CD4-positive, alpha-beta T cell treated with Interleukin-4 for 4 hours (primary cell): ENCODE results near the gene RPL31.
"Not testable (repeated sequence)": the region's sequence is repeated elsewhere in the genome, so short reads cannot be mapped to it uniquely, and the experiment has no call there.

Experiments
- DNase-seq: peaks from one replicate; pipeline ENCODE4 v3.0.0-alpha.2; 2020

Gene RPL31

DNA sequence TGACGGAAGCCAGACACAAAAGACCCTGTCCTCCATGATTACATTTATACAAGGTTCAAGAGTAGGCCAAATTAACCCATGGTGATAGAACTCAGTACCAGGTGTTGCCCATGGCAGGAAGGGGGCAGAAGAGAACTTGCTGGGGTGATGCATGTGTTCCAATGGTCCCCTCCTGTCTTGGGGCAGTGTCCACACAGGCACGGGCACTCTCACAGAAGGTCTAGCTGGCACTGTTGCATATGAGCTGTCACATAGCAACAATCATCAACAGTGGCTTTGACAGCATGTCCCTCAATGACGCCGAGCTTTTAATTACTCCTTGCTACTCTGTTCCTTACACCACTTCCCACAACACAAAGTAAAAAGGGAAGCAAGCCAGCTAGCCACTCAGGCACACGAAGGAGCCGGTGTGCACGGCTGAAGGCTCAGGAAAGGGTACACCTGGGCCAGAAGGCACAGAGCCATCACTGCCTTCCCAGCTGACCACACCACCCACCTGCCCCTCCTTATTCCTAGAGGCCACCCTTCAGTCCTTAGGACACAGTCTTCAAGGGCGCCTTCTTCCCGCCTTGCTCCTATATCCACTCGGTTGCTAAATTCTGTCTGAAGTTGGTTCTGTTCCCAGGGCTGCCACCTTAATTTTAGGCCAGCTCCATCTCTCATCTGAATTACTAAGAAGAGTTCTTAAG lies 28.9 kb downstream of the RPL31 start:
- no peak for DNase-seq

GRCh38 chr2:101032084-101032776 lies 30.1 kb downstream of the RPL31 start:
- no peak for DNase-seq

GRCh38 chr2:101036562-101036961 lies 34.5 kb downstream of the RPL31 start:
- DNase-seq: no peak

DNA sequence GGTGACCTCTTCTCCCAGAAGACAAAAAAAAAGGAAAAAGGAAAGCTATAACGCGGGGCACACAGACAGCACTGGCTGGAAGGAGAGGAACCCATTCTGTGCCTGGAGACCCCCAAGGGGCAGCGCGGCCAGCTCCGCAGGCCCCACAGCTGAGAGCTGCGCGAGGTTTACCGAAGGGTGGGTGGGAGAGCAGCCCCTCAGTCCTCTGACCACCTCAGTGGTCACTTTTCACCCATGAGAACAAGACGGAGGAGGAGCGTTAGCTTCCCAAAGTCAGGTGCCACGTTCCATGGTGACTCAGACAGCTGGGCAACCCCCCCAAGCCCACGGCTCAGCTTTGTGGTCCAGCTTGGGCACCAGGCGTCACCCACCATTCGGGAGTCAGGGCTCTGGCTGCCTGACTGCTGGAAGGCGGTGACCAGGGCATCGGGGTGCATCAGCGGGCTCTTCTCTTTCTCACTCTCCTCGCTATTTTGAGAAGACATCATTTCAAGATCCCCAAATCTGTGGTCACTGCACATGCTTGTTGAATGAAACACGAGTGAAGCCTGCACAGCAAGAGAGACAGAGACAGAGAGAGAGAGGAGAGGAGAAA lies 35.2 kb downstream of the RPL31 start:
- DNase-seq: no peak

- DNase-seq: no peak
These were observed 36.6 kb downstream of the RPL31 start for GRCh38 chr2:101038455-101039255.

DNA sequence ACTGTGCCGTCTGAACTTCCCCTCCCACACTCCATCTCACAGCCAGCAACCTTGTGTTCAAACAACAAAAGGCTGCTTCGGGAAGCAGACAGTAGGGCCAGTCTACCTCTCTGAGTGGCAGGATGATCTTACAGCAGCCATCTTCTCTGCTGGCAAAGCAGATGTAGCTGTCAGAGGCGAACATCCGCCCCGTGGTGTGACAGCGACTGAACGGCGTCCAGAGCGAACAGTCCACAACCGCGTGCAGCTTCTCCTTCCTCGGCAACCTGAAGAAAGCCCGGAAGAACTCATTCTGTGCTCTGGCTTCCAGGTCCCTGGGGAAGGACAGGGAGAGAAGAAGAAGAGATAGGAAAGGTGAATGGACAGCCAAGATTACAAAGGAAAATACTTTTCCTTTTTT lies 38.0 kb downstream of the RPL31 start:
- DNase-seq: no peak

GRCh38 chr2:101040761-101041160 lies 38.7 kb downstream of the RPL31 start:
- no peak for DNase-seq

DNA sequence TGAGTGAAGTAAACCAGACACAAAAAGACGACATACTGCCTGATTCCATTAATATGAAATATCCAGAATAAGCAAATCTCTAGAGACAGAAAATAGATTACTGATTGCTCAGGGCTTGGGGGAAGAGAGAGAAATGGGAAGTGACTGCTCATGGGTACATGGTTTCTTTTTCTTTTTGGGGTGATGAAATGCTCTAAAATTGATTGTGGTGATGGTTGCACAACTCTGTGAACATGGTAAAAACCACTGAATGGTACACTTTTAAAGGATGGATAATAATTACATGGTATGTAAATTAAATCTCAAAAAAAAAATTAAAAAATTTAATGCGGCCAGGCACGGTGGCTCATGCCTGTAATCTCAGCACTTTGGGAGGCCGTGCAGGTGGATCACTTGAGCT lies 39.3 kb downstream of the RPL31 start:
- DNase-seq: no peak

GRCh38 chr2:101045330-101045729 lies 43.2 kb downstream of the RPL31 start:
- no peak for DNase-seq

DNA sequence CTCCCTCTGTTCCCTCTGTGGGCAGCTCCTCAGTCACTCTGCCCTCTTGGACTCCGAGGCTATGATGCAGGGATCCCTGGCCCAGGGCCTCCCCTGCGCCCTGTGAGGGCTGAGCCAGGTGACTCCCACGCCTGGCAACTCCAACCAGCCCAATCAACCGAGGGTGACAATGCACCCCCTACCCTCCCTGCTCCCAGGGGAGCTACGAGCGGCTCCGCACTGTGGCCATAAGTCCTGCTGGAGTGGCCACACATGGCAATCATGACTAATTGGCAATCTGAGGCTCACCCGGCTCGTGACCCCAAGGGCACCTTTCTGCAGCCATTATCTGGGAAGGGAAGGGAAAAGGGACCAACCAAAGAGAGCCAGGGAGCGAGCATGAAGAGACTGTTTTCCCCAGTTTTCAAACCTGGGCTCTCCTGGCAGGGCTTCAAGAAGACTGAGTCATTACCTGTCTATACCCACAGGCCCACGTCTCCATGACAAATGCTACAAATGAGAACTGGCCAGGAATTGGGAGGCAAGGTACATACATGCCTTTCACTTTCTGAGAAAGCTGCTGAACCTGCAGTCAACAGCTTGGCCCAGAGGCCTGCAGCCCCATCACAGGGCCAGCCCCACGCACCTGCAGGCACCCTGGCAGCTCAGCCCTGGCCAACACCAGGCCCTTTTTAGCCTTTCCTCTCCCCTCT lies 45.1 kb downstream of the RPL31 start:
- DNase-seq: no peak

DNA sequence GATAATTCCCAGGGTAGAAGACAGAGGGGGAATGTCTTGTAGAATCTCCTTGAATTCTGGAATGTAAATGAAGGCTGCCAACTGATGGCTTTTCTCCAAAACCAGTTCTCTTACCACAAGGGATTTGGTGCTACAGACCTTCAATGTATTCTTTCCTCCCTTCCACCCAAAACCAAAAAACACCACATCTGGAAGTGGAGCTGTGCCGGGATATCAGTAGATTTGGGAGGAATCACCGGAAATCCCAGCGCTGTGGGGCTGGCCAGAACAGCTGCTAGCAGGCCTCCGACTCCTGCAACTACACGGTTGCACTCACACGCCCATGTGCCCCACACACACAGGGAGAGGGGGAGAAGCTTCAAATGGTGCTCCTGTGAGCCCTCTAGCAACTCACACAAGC lies 45.7 kb downstream of the RPL31 start:
- DNase-seq: no peak

GRCh38 chr2:101048756-101049155 lies 46.7 kb downstream of the RPL31 start:
- DNase-seq: no peak

- not testable (repeated sequence) for DNase-seq
These were observed 48.8 kb downstream of the RPL31 start for GRCh38 chr2:101050886-101051285.

DNA sequence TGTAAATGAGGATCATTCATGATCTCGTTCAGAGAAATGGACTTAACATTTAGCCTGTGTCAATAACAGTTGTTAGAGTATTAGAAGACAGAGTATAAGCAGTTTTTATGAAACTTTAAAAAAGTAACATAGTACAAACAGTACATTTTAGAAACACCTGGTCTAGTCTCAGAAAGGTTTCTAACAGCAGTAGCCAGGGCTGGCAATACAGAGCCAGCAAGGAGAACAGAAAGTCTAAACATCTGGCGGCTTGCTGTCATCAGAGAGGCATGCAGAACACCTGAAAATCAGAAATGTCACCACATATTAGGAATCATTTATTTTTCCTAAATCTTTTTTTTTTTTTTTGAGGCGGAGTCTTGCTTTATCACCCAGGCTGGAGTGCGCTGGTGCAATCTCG lies 50.1 kb downstream of the RPL31 start:
- DNase-seq: no peak

DNA sequence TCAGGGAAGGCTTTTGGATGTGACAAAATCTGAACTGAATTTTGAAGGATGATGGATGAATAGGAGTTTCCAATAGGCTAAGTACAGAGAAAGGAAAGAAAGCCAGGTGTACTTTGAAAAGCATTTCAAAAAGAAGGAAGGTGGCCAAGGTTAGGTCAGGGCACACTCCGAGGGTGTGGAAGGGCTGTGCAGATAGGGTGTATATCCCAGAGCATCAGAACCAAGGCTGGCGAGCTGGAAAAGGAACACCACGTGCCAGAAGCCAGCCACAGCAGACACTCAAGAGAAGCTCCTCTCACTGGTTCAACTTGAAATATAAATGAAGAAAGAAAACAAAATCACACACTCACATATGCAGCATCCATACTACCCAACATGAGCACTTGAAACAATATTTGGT lies 51.0 kb downstream of the RPL31 start:
- no peak for DNase-seq
